HG02798 (cell line): ENCODE results near the gene MALSU1.
"Not testable (repeated sequence)": the region's sequence is repeated elsewhere in the genome, so short reads cannot be mapped to it uniquely, and the experiment has no call there.

ENCODE experiments used
- ATAC-seq: cut with Tn5 transposase; IDR thresholded peaks from one replicate; pipeline ENCODE4 v1.9.1; 2021; ENCODE audit warnings: mild to moderate bottlenecking; ENCODE audit not compliant: unreplicated experiment, poor library complexity

MALSU1 gene

DNA sequence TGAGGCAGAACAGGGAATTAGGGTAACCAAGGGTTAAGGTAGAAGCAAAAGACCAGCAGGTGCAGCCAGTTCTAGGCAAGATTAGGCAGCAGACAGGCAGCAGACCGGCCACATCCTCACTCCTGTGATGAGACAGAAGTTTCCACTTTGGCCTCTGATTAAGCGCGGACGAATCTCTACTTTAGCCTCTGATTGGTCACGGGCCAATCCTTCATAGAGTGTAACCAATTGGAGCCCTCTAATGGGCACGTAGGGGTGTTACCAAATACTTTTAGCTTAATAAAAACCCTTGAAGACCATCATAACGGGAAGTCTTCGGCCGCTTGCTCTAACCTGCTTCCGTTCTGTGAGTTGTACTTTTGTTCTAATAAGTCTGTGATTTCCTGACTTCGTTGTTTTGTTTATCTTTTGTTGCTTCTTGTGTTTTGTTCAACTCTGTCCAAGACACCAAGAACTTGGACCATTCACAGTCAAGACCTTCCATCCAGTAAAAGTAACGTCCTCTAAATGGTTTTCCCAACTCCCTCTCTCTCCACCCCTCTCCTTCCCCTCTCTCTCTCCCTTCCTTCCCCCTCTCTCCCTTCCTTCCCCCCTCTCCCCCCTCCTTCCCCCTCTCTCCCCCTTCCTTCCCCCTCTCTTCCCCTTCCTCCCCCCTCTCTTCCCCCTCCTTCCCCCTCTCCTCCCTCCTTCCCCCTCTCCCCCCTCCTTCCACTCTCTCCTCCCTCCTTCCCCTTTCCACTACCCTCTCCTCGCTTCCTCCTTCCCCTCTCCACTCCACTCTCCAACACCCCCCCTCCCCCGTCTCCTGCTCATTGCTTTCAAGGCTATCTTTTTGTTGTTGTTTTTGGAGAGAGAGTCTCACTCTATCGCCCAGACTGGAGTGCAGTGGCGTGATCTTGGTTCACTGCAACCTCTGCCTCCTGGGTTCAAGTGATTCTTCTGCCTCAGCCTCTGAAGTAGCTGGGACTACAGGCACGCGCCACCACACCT lies 13.2 kb upstream of the MALSU1 start:
- ATAC-seq, result no peak

DNA sequence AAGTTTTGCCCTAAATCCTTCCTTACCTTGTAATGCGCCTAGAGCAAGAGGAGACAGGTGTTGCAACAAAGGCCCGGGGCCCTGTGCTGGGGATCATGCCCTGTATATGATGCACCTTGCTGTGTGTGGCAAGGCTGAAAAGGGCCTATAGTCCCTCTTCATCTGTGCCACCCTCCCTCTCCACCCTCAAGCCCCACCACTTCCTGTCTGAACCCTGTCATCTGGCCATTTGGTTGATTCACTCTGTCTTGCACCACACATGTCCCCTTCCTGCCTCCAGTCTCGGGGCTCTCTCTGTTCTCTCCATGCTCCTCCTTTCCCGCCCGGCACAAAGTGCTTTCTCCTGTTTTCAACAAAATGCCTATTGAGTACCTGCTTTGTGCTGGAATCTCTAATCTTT lies 11.5 kb upstream of the MALSU1 start:
- no peak for ATAC-seq

DNA sequence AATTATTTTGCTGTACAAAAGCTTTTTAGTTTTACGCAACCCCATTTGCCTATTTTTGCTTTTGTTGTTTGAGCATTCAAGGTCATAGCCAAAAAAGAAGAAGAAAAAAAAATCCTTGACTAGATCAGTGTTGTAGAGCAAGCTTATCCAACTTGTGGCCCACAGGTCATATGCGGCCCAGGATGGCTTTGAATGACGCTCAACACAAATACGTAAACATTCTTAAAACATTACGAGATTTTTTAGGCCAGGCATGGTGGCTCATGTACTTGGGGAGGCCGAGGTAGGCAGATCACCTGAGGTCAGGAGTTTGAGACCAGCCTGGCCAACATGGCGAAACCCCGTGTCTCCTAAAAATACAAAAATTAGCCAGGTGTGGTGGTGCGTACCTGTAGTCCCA lies 8.1 kb upstream of the MALSU1 start:
- ATAC-seq, result no peak

DNA sequence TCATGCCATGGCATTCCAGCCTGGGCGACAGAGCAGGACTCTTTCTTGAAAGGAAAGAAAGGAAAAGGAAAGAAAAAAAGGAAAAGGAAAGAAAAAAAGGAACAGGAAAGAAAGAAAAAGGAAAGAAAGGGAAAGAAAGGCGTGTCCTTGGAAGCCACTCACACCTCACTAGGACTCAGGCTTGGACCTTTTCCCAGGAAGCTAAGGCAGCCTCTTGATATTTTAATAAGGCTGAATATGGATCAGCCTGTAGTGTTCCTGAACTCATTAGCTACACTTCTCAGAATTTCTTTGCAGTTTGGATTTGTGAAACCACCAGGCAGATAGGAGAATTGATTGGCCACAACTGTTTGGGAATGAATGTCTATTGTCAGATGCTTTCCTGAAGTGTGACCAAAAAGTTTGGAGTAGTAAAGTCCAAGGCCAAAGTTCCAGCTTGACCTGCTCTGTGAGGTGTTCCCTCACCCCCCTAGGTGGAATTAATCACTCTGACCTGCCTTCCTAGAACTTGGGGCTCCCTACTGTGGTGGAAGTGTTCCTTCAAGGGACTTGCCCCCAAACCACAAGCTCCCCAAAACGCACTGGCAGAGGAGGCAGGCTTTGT lies 7.1 kb upstream of the MALSU1 start:
- ATAC-seq, result no peak

DNA sequence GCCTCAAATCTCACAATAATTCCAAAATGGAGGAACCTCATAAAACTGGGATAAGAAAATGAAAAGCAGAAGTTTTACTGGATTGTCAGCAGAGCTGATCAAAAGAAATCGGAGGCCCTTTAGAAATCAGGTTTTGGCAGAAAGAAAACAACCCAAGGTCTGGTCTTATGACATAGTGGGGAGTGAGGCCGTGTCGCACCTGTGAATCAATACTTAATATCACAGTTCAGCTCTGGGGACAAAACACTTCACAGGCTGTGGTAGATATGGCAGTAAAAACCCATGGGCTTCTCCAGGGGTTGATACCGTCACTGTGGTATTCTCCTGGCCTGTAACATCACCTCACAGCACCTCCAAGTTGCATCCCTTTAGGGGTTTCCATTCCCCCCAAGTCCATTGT lies 6.5 kb upstream of the MALSU1 start:
- no peak for ATAC-seq

DNA sequence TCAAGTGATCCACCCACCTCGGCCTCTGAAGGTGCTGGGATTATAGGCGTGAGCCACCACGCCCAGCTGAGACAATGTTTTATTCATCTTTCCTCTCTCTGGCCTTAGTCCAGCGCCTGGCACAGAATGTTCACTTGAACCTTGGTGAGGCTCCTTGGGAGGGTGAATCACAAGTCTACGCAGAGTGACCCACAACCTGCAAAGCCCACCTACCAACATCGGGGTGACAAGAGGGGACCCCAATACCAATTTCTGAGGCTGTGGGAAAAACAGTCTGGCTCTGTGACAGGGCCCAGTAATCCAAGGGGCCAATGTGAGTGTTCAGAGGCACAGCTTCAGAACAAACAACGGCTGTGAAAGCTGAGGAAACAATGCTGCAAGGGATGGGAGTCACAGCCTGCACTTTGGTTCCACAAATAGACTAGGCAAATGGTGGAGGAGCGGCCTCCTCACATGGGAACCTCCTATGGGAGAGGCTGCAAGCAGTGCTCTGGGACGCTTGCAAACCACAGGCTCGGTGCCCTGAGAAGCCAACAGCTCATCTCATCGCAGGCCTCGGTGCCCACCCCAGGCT lies 5.6 kb upstream of the MALSU1 start:
- ATAC-seq, result no peak

DNA sequence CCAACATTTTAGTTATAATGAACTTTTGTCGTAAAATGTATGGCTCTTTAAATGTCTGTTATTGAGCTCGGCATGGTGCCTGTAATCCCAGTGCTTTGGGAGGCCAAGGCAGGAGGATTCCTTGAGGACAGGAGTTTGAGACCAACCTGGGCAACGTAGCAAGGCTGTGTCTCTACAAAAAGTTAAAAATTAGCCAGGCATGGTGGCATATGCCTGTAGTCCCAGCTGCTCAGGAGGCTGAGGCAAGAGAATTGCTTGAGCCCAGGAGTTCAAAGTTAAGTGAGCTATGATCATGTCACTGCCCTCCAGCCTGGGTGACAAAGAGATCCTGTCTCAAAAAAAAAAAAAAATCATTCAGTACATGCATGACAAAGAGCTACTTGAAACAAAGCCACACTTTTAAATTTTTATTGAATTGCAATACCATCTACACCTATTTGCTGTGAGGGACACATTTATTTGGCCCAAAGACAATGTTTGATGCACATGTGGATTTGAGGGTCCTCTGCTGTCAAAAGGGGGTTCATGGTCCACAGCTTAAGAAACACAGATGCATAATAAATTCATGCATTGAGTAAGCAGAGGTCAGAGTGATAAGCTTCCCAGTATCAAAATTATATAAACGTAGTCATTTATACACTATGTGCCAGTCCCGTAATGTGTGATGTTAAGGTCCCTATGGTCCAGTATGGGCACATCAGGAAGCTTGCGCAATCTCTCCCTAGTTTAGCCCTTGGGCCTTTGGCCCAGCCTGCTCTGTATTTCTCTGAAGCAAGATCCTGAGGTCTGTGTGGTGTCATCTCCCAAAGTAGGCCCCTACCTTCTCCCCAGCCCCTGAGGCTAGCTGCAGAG lies 4.4 kb upstream of the MALSU1 start:
- ATAC-seq, result no peak

DNA sequence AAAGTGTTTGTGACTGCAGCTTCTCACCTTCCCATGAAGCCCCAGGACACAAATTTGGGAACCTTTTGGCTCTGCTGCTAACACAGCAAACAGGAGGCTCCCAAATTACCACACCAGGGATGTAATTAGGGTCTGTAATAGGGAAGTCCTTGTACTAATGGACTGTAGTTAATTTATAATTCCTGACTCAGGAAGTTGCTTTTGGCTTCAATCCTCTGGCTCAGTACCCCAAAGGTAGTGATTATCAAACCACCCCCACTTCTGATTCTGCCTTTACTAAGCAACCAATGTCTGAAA lies 3.8 kb upstream of the MALSU1 start:
- no peak for ATAC-seq

DNA sequence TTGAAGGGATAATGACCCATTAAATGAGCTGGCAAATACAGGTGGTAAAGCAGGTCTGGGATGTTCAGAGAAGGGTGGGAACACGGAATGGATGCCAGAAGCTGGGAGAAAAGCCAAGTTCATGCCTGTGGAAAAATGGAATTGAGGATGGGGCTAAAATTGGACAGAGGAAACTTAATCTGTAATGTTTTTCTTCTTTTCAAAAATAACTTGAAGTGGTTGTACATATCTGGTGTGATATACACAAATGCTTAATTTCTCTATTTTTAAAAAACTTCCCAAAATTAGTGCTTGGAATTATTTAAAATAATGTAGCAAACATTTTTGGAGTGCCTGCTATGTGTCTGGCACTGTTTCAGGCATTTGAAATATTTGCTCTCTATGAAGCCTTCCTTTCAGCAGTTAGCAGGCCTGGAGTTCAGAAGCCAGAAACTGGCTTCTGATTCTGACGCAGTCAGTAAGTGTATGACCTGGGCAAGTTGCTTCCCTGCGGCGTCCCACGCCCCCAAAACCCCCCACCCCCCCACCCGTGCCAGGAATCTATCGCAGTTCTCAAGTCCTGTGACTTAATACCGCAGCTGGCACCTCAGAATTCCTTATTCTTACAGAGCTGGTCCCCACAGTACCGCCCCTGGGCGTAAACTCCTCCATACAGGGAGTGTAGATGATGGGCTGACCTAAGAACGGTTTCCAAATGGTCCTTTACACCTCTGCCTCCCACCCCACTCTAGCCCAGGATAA lies 828 bp upstream of the MALSU1 start:
- ATAC-seq, result no peak

DNA sequence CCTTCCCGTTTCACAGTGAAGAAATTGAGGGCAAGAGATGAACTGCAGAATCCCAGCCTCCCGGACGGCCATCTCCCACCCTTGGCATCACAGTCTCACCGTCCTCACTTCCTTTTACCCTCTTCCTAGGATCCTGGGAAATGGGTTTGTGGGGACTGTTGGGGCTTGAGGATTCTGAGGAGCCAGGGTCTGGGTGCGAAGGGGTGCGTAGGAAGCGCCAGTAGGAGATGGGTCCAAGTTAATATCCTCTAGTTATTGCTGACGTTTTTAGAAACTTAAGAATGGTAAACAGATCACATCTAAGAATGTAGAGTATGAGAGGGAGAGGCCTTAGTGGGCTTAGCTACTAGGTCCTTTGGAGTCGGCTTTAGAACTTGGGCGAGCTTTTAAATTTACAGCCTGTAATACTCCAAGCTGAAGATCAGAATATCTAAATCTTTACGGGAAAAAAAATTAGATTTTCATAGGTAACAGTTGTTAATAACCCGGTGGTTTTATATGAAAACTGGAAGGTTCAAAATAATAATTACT lies 696 bp downstream of the MALSU1 start:
- no peak for ATAC-seq

DNA sequence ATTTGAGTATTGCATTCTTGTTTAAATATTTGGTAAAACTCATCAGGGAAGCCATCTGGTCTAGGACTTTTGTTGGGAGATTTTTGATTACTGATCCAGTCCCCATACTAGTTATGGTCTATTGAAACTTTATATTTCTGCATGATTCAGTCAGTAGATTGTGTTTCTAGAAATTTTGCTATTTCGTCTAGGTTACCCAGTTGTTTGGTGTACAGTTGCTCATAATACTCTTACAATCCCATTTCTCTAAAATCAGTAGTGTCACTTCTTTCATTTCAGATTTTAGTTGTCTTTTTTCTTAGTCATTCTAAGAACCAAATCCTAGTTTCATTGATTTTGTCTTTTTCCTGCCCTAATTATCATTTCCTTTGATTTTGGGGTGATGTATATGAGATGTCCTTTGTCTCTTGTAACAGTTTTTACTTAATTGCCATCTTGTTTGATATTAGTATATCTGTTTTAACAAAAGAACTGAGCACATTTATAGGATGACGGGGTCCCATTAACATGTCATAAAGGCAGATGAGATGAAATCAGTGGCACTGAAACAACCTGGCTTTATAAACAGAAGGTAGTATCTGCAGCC lies 7.9 kb downstream of the MALSU1 start:
- ATAC-seq, result no peak

DNA sequence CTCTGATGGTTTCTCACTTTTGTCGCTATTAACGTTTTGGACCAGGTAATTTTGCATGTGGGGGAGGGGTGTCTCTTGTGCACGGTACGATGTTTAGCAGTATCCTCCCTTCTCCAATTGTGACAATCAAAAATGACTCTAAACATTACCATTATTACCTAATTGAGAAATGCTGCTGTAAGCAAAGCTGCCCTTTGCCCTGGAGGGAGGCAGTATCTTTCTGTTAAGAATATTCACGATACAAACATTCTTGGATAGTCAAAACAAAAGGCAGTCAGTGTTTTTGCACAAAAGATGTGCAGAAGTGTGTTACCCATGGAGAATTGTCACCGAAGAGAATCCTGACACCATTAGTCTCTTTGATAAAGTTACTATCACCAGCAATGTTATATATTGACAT lies 9.6 kb downstream of the MALSU1 start:
- ATAC-seq, result no peak

DNA sequence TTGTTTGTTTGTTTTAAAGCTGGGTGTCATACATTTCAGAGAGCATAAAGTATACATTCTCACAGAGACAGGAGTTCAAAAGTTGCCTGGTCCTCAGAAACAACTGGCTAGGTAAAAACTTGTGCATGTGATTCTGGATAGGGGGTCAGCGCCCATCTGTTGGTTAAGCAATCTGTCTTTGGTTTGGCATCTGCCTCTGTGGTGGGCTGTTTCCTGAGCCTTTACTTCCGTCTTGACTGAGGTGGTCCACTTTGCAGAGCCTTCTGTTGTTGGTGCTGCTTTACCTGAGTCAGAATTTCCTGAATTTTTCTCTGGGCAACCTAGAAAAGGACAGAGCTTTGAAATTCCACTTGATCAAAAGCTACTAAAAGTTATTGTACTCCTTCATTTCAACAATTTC lies 13.0 kb downstream of the MALSU1 start:
- not testable (repeated sequence) for ATAC-seq

DNA sequence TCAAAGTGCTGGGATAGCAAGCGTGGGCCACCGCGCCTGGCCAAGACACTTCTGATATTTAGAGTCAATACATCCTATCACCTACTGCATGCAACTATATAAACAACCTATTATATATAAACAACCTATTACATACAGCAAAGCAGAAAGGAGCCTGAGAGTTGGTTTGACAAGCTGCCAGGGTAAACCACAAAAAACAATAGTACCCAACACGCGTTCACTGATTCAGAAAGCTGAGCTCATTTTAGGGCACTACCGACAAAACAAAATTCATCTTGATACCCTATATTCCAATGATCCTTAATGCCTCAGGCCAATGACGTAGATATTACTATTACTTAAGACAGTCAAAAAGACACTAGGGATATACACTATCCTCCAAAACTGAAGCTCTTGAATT lies 16.2 kb downstream of the MALSU1 start:
- no peak for ATAC-seq

DNA sequence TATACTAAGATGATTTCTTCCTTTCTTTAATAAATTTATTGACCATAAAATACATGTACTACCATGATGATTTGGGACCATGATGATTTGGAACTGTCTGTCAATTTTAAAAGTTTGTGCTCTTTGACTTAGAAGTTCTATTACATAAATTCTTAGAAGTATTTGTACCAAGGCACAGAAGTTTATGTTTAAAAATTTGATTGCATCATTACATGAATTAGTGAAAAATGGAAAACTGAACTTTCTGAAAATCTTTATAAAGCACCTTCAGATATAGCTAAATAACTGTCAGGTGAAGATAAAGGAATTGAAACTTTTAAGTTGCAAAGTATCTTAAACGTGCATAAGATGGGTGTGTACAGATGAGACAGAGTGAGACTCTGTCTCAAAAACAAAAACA lies 32.0 kb downstream of the MALSU1 start:
- no peak for ATAC-seq

DNA sequence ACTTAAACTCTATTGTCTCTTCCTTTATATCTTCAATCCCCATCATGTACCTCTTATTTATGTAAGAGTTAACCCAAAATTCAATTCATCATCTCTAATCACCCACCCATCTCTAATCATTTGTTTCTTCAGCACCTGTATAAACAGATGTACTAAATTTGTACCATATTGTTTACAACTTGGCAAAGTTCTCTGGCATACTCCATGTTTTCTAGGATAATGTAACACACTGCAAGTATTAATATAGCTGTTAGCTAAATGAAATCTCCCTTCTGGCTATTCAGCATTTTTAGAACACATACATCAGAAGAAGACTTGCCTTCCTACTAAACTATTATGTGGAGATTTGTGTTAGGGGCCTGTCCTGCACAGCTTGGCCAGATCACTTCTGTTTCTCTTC lies 33.1 kb downstream of the MALSU1 start:
- ATAC-seq, result no peak

DNA sequence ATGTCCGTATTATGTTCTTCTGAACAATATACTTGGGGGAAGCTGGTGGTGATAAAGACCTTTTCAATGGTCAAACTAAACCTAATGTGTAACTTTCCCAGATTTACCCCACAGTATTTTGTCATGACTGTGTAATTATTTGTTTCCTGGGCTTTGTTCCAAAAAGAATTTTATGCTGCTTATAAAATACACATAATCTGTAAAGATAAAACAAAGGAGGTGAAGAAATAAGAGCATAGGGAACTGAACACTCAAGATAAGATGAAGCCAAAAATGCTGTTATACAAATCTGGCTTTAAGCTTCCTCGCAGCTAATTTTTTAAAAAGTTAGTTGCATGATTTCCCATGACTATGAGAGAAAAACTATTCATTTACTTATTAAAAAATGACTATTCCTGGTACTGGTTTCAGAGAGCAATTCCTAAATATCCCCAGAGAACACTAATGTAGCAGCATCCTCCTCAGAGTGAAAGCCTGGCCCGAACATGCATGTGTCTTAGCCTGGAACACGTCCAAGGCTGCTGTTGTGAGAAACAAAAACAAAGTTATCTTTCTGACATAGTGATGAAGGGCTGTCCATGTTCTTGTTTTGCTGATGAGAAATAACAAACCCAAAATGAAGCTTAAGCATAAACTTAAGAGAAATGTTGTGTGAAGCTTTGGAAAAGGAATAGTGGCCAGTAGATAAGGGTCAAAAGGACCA lies 33.9 kb downstream of the MALSU1 start:
- ATAC-seq, result no peak

DNA sequence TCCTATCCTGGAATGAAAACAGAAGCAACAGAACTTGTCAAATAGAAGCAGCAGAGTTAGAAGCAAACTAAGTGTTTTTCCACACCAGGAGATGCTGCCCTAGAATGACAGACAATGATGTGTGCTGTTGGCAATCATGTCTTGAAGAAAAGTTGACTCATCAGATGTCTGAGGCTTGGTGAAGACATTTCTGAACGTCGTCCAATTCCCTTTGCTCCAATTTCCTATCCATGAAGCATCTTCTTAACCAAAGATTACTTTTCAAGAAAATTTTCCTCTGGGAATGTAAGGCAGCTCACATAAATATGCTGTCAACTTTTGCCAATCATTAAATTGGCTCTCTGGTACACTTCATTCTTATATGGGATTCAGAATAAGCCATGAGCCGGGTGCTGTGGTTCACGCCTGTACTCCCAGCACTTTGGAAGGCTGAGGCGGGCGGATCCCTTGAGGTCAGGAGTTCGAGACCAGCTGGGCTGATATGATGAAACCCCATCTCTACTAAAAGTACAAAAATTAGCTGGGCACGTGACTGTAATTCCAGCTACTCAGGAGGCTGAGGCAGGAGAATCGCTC lies 34.6 kb downstream of the MALSU1 start:
- ATAC-seq, result no peak
